H9 (cell line): Measurements from ENCODE around the gene ZNF526. TPM values are rescaled to one million over a fixed set of nuclear protein-coding genes. Genes with fewer than 3 reads are reported as not detected.
A peak's percentile ranks its signal among the peaks of the same experiment; 100 is the strongest.

ENCODE experiments used
- DNase-seq: peaks from one replicate; pipeline ENCODE4 v3.0.0-alpha.2; 2017
- H2AFZ ChIP-seq: one replicate; pipeline ENCODE4 v1.6.1; 2013; ENCODE audit warnings: mild to moderate bottlenecking, low read length, control low read depth, moderate library complexity
- H2AK5ac ChIP-seq: 2 replicates; pipeline ENCODE4 v1.6.1; 2013; ENCODE audit warnings: low read length, control low read depth, mixed read lengths; ENCODE audit not compliant: insufficient read length
- H2BK120ac ChIP-seq: one replicate; pipeline ENCODE4 v1.6.1; 2013; ENCODE audit warnings: low read depth, mild to moderate bottlenecking, low read length, control low read depth, inconsistent platforms; ENCODE audit not compliant: poor library complexity, severe bottlenecking
- H2BK12ac ChIP-seq: 2 replicates; pipeline ENCODE4 v1.6.1; 2013; ENCODE audit warnings: low read length, control low read depth, mixed read lengths, low read depth; ENCODE audit not compliant: insufficient read length
- H2BK15ac ChIP-seq: 2 replicates; pipeline ENCODE4 v1.6.1; 2013; ENCODE audit warnings: low read depth, low read length, control low read depth
- H2BK20ac ChIP-seq: one replicate; pipeline ENCODE4 v1.6.1; 2013; ENCODE audit warnings: low read depth, mild to moderate bottlenecking, low read length, control low read depth, inconsistent platforms; ENCODE audit not compliant: poor library complexity, severe bottlenecking
- H2BK5ac ChIP-seq: 2 replicates; pipeline ENCODE4 v1.6.1; 2013; ENCODE audit warnings: low read length, control low read depth, mixed read lengths; ENCODE audit not compliant: insufficient read length
- H3K14ac ChIP-seq: 2 replicates; pipeline ENCODE4 v1.6.1; 2013; ENCODE audit warnings: low read length, control low read depth; ENCODE audit not compliant: insufficient read depth
- H3K18ac ChIP-seq: 2 replicates; pipeline ENCODE4 v1.6.1; 2013; ENCODE audit warnings: low read depth, mild to moderate bottlenecking, mixed read lengths, low read length, control low read depth; ENCODE audit not compliant: insufficient read length
- H3K23ac ChIP-seq: 2 replicates; pipeline ENCODE4 v1.6.1; 2013; ENCODE audit warnings: low read length, control low read depth, mixed read lengths, low read depth; ENCODE audit not compliant: insufficient read length
- H3K23me2 ChIP-seq: 2 replicates; pipeline ENCODE4 v1.6.1; 2013; ENCODE audit warnings: low read depth, mild to moderate bottlenecking, mixed read lengths, low read length, control low read depth; ENCODE audit not compliant: insufficient read length, poor library complexity, severe bottlenecking
- H3K27ac ChIP-seq: 2 replicates; pipeline ENCODE4 v1.5.1; 2013; ENCODE audit warnings: low read length, control low read depth, mixed read lengths, low read depth; ENCODE audit not compliant: insufficient read length
- H3K27me3 ChIP-seq: 2 replicates; pipeline ENCODE4 v1.6.1; 2013; ENCODE audit warnings: low read length, control low read depth, inconsistent platforms; ENCODE audit not compliant: insufficient read depth
- H3K4ac ChIP-seq: 2 replicates; pipeline ENCODE4 v1.6.1; 2013; ENCODE audit warnings: low read depth, mild to moderate bottlenecking, control low read depth, inconsistent platforms, low read length, moderate library complexity
- H3K4me1 ChIP-seq: 2 replicates; pipeline ENCODE4 v1.6.1; 2013; ENCODE audit warnings: low read length, control low read depth, inconsistent platforms; ENCODE audit not compliant: insufficient read depth
- H3K4me2 ChIP-seq: 2 replicates; pipeline ENCODE4 v1.6.1; 2013; ENCODE audit warnings: low read length, control low read depth, mixed read lengths; ENCODE audit not compliant: insufficient read length, insufficient read depth
- H3K56ac ChIP-seq: 2 replicates; pipeline ENCODE4 v1.6.1; 2013; ENCODE audit warnings: low read depth, mild to moderate bottlenecking, mixed read lengths, low read length, control low read depth; ENCODE audit not compliant: insufficient read length
- H3K79me1 ChIP-seq: 2 replicates; pipeline ENCODE4 v1.6.1; 2013; ENCODE audit warnings: low read depth, mild to moderate bottlenecking, moderate library complexity, low read length, control low read depth, inconsistent platforms; ENCODE audit not compliant: insufficient read depth, poor library complexity, severe bottlenecking
- H3K79me2 ChIP-seq: 2 replicates; pipeline ENCODE4 v1.6.1; 2013; ENCODE audit warnings: low read length, control low read depth, inconsistent platforms; ENCODE audit not compliant: insufficient read depth
- H3K9ac ChIP-seq: 2 replicates; pipeline ENCODE4 v1.6.1; 2013; ENCODE audit warnings: low read length, control low read depth, mixed read lengths; ENCODE audit not compliant: insufficient read length; ENCODE audit errors: extremely low read depth
- H3K9me3 ChIP-seq: one replicate; pipeline ENCODE4 v1.6.1; 2013; ENCODE audit warnings: low read depth, low read length, inconsistent platforms; ENCODE audit not compliant: control insufficient read depth
- H3T11ph ChIP-seq: one replicate; pipeline ENCODE4 v1.6.1; 2013; ENCODE audit warnings: mild to moderate bottlenecking, low read length, control low read depth, inconsistent platforms
- H4K20me1 ChIP-seq: one replicate; pipeline ENCODE4 v1.6.1; 2013; ENCODE audit not compliant: control insufficient read depth, insufficient read length, insufficient read depth
- H4K5ac ChIP-seq: 2 replicates; pipeline ENCODE4 v1.6.1; 2013; ENCODE audit warnings: low read depth, mild to moderate bottlenecking, mixed read lengths, low read length, control low read depth; ENCODE audit not compliant: insufficient read length
- H4K8ac ChIP-seq: replicated peaks from 2 replicates; pipeline ENCODE4 v1.6.1; 2013; ENCODE audit warnings: low read length, control low read depth, mixed read lengths, low read depth; ENCODE audit not compliant: insufficient read length
- H4K91ac ChIP-seq: 2 replicates; pipeline ENCODE4 v1.6.1; 2013; ENCODE audit warnings: low read depth, mild to moderate bottlenecking, moderate library complexity, mixed read lengths, low read length, control low read depth; ENCODE audit not compliant: insufficient read length
- H3K27ac Mint-ChIP-seq, 3 experiments: 2 replicates in 2 of 3; 3 replicates in 1 of 3; pipeline ENCODE4 v1.8.0; 2020 to 2021; ENCODE audit warnings: mixed read lengths in 3 of 3, mild to moderate bottlenecking in 1 of 3, moderate library complexity in 1 of 3
- H3K27me3 Mint-ChIP-seq: 2 replicates; pipeline ENCODE4 v1.8.0; 2021; ENCODE audit warnings: low read depth, mild to moderate bottlenecking, moderate library complexity, mixed read lengths
- H3K36me3 Mint-ChIP-seq, 3 experiments: 2 replicates in 2 of 3; 3 replicates in 1 of 3; pipeline ENCODE4 v1.8.0; 2020 to 2021; ENCODE audit warnings: low read depth in 3 of 3, mixed read lengths in 3 of 3; ENCODE audit not compliant: insufficient read depth in 1 of 3
- H3K4me1 Mint-ChIP-seq, 2 experiments: 2 replicates each; pipeline ENCODE4 v1.8.0; 2020; ENCODE audit warnings: mixed read lengths in 2 of 2
- H3K4me3 Mint-ChIP-seq, 2 experiments: 2 replicates in 1 of 2; 3 replicates in 1 of 2; pipeline ENCODE4 v1.8.0; 2020 to 2021; ENCODE audit warnings: mild to moderate bottlenecking in 2 of 2, mixed read lengths in 2 of 2, moderate library complexity in 1 of 2
- H3K9me3 Mint-ChIP-seq, 2 experiments: 2 replicates in 1 of 2; 3 replicates in 1 of 2; pipeline ENCODE4 v1.8.0; 2020; ENCODE audit warnings: mild to moderate bottlenecking in 2 of 2, mixed read lengths in 2 of 2, moderate library complexity in 1 of 2
- WGBS: extraction: QIAGEN DNeasy Blood & Tissue Kit; methylation state at CpG from one replicate; pipeline ENCODE4 v1.1.7; 2013; ENCODE audit warnings: missing lambda C conversion rate, low lambda C conversion rate, mixed read lengths; ENCODE audit not compliant: insufficient read length; ENCODE audit errors: extremely low coverage; 5-methylcytosine and 5-hydroxymethylcytosine counted together
- total RNA-seq: library from RNA; stranded (reverse); gene quantifications from 2 replicates; pipeline ENCODE4 v1.2.1, GENCODE V29; 2021
- TF ChIP-seq, protein P1 (sequence below): fragments of 200-600 bp; sonication (generic); conservative IDR thresholded peaks from 3 replicates; pipeline ENCODE4 v1.8.0; 2021; ENCODE audit warnings: antibody characterized with exemption, mild to moderate bottlenecking

ZNF526 gene
- total RNA-seq, 1 experiment from 2014 or later, result 20.5 TPM

GRCh38 chr19:42271861-42272534, 51.9 kb downstream of the ZNF526 start:
- H3K79me2 ChIP-seq, result no peaks in the 10 kb centered on the region
- no peak overlapping the region for H3K4ac ChIP-seq
- no peak overlapping the region for H3K9ac ChIP-seq
- H4K5ac ChIP-seq, result no peak overlapping the region
- no peaks in the 10 kb centered on the region for H4K20me1 ChIP-seq
- H3K4me2 ChIP-seq, result no peak overlapping the region
- H2BK15ac ChIP-seq, result no peak overlapping the region
- no CpG with 5 or more reads among the region's 35 CpGs for WGBS
- H4K91ac ChIP-seq, result no peak overlapping the region
- peaks cover 9% of the 10 kb centered on the region for H3K23me2 ChIP-seq
- no peak overlapping the region for H2AK5ac ChIP-seq
- H3K4me1 Mint-ChIP-seq, result peaks cover 20 to 25% of the 10 kb centered on the region in 2 experiments
- no peak overlapping the region for H2BK20ac ChIP-seq
- TF ChIP-seq, protein P1, sequence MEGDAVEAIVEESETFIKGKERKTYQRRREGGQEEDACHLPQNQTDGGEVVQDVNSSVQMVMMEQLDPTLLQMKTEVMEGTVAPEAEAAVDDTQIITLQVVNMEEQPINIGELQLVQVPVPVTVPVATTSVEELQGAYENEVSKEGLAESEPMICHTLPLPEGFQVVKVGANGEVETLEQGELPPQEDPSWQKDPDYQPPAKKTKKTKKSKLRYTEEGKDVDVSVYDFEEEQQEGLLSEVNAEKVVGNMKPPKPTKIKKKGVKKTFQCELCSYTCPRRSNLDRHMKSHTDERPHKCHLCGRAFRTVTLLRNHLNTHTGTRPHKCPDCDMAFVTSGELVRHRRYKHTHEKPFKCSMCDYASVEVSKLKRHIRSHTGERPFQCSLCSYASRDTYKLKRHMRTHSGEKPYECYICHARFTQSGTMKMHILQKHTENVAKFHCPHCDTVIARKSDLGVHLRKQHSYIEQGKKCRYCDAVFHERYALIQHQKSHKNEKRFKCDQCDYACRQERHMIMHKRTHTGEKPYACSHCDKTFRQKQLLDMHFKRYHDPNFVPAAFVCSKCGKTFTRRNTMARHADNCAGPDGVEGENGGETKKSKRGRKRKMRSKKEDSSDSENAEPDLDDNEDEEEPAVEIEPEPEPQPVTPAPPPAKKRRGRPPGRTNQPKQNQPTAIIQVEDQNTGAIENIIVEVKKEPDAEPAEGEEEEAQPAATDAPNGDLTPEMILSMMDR, result no peak
- no peaks in the 10 kb centered on the region; the same call in 1 of the 2 replicates for H3K4me1 ChIP-seq
- no peak overlapping the region for H3T11ph ChIP-seq
- H3K27ac Mint-ChIP-seq, result 0 out of 7 replicates have a peak overlapping the region, but pooled peaks of 1 of the 3 experiments have one; percentile 36
- H3K18ac ChIP-seq, result no peak overlapping the region
- H3K23ac ChIP-seq, result no peak overlapping the region
- H3K14ac ChIP-seq, result no peak overlapping the region; the same call in 1 of the 2 replicates
- no peak overlapping the region for H3K27ac ChIP-seq
- no peak overlapping the region for H2AFZ ChIP-seq
- H2BK12ac ChIP-seq, result no peak overlapping the region
- no peaks in the 10 kb centered on the region for H3K9me3 ChIP-seq
- H3K9me3 Mint-ChIP-seq, result no peaks in the 10 kb centered on the region; a peak in 1 of 5 replicates
- H2BK120ac ChIP-seq, result no peak overlapping the region
- H2BK5ac ChIP-seq, result no peak overlapping the region
- peaks cover 4 to 23% (median 16%) of the 10 kb centered on the region in 3 experiments; a peak in 6 of 7 replicates for H3K36me3 Mint-ChIP-seq
- no peaks in the 10 kb centered on the region for H3K27me3 Mint-ChIP-seq
- H3K4me3 Mint-ChIP-seq, result no peak overlapping the region
- no peaks in the 10 kb centered on the region for H3K79me1 ChIP-seq
- no peak overlapping the region for H4K8ac ChIP-seq
- no peak for DNase-seq
- H3K27me3 ChIP-seq, result no peaks in the 10 kb centered on the region
- H3K56ac ChIP-seq, result no peak overlapping the region
